Stimulated activated CD8-positive, alpha-beta memory T cell treated with anti-CD3 and anti-CD28 coated beads, Interleukin-15, amount 100 ng/mL, for 48 hours (primary cell): ENCODE measurements around the gene TUBGCP2.

Experiments
- DNase-seq, 2 donors: peaks; one replicate each; pipeline ENCODE4 v3.0.0-alpha.2; 2020; ENCODE audit warnings: low read depth in 2 of 2

TUBGCP2 gene

GRCh38 chr10:133306097-133306476 lies 2.6 kb downstream of the TUBGCP2 start:
- no peak for DNase-seq

- no peak for DNase-seq
These were observed 5.5 kb downstream of the TUBGCP2 start for GRCh38 chr10:133303206-133303605.

- no peak for DNase-seq
These were observed 6.4 kb downstream of the TUBGCP2 start for GRCh38 chr10:133302230-133302629.

GRCh38 chr10:133299738-133300137 lies 8.9 kb downstream of the TUBGCP2 start:
- no peak for DNase-seq

- DNase-seq: no peak
These were observed 9.4 kb downstream of the TUBGCP2 start for GRCh38 chr10:133299224-133299623.

GRCh38 chr10:133298466-133298865 lies 10.2 kb downstream of the TUBGCP2 start:
- no peak for DNase-seq

GRCh38 chr10:133297504-133297903 lies 11.2 kb downstream of the TUBGCP2 start:
- DNase-seq: no peak

- no peak for DNase-seq
These were observed 13.0 kb downstream of the TUBGCP2 start for GRCh38 chr10:133295426-133296320.

- DNase-seq: no peak
These were observed 14.5 kb downstream of the TUBGCP2 start for GRCh38 chr10:133294189-133294588.

- no peak for DNase-seq
These were observed 14.9 kb downstream of the TUBGCP2 start for GRCh38 chr10:133293810-133294119.

GRCh38 chr10:133292919-133293809 lies 15.5 kb downstream of the TUBGCP2 start:
- no peak for DNase-seq

- no peak for DNase-seq
These were observed 18.9 kb downstream of the TUBGCP2 start for GRCh38 chr10:133289761-133290160.

- DNase-seq: no peak
These were observed 20.7 kb downstream of the TUBGCP2 start for GRCh38 chr10:133287832-133288500.

GRCh38 chr10:133286366-133286765 lies 22.3 kb downstream of the TUBGCP2 start:
- DNase-seq: no peak

- no peak for DNase-seq
These were observed 23.5 kb downstream of the TUBGCP2 start for GRCh38 chr10:133285217-133285616.

GRCh38 chr10:133283931-133284330 lies 24.7 kb downstream of the TUBGCP2 start:
- DNase-seq: no peak

GRCh38 chr10:133282846-133283390 lies 25.8 kb downstream of the TUBGCP2 start:
- no peak for DNase-seq

- no peak for DNase-seq
These were observed 26.9 kb downstream of the TUBGCP2 start for GRCh38 chr10:133281628-133282372.

GRCh38 chr10:133281084-133281483 lies 27.6 kb downstream of the TUBGCP2 start:
- no peak for DNase-seq

GRCh38 chr10:133280391-133281059 lies 28.1 kb downstream of the TUBGCP2 start:
- no peak for DNase-seq
